PFSK-1 (cell line): ENCODE measurements around the gene SLC1A7.

ENCODE experiments used
- FOXP2 ChIP-seq: optimal IDR thresholded peaks from 2 replicates; pipeline ENCODE3; 2011; ENCODE audit warnings: borderline replicate concordance, control low read depth, inconsistent platforms; ENCODE audit not compliant: insufficient read depth; ENCODE audit errors: extremely low read length, extremely low read depth
- POLR2AphosphoS5 ChIP-seq: IDR thresholded peaks from 2 replicates; pipeline ENCODE4 v1.6.1; 2012; ENCODE audit warnings: low read depth, mild to moderate bottlenecking, control low read depth, low read length, moderate library complexity
- SIN3A ChIP-seq: IDR thresholded peaks from 2 replicates; pipeline ENCODE4 v1.6.1; 2012; ENCODE audit warnings: mild to moderate bottlenecking, low read length, moderate library complexity, borderline replicate concordance; ENCODE audit not compliant: insufficient read depth
- TAF1 ChIP-seq: IDR thresholded peaks from 2 replicates; pipeline ENCODE4 v1.6.1; 2012; ENCODE audit warnings: low read length, control low read depth, borderline replicate concordance; ENCODE audit not compliant: insufficient read depth
- TF ChIP-seq, protein P1 (sequence below), 2 experiments: IDR thresholded peaks; 2 replicates each; pipeline versions ENCODE4 v1.6.1 to v1.8.0; 2011 to 2012; ENCODE audit warnings: low read depth in 2 of 2, low read length in 2 of 2, control low read depth in 1 of 2, inconsistent platforms in 1 of 2, mild to moderate bottlenecking in 1 of 2, moderate library complexity in 1 of 2; ENCODE audit not compliant: insufficient read depth in 1 of 2

DNA sequence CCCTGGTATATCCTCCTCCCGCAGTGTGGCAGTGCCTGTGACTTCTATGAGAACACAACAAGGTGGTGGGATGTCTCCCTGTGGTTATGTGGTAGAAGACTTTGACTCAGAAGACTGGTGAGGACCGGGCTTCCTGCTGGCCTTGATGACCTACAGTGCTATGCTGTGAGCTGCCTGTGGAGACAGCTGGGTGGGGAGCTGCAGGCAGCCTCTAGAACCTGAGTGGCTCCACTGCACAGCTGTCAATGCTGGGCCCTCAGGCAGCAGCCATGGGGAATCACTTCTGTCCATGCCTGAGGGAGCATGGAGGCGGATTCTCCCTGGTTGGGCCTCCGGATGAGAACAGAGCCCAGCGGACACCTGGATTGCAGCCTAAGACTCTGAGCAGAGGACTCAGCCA lies 14.9 kb downstream of the SLC1A7 start:
- no peak for TF ChIP-seq POLR2AphosphoS5
- no peak for TF ChIP-seq FOXP2
- TF ChIP-seq TAF1, result no peak
- TF ChIP-seq, protein P1, sequence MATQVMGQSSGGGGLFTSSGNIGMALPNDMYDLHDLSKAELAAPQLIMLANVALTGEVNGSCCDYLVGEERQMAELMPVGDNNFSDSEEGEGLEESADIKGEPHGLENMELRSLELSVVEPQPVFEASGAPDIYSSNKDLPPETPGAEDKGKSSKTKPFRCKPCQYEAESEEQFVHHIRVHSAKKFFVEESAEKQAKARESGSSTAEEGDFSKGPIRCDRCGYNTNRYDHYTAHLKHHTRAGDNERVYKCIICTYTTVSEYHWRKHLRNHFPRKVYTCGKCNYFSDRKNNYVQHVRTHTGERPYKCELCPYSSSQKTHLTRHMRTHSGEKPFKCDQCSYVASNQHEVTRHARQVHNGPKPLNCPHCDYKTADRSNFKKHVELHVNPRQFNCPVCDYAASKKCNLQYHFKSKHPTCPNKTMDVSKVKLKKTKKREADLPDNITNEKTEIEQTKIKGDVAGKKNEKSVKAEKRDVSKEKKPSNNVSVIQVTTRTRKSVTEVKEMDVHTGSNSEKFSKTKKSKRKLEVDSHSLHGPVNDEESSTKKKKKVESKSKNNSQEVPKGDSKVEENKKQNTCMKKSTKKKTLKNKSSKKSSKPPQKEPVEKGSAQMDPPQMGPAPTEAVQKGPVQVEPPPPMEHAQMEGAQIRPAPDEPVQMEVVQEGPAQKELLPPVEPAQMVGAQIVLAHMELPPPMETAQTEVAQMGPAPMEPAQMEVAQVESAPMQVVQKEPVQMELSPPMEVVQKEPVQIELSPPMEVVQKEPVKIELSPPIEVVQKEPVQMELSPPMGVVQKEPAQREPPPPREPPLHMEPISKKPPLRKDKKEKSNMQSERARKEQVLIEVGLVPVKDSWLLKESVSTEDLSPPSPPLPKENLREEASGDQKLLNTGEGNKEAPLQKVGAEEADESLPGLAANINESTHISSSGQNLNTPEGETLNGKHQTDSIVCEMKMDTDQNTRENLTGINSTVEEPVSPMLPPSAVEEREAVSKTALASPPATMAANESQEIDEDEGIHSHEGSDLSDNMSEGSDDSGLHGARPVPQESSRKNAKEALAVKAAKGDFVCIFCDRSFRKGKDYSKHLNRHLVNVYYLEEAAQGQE (IDR thresholded peaks at IDR 0.05; ENCODE audit: insufficient read depth in 1 of 2, low read depth in 2 of 2, low read length in 2 of 2), result no peak
- no peak for TF ChIP-seq SIN3A
